ENCODE measurements around the gene OR6B3.

DNA sequence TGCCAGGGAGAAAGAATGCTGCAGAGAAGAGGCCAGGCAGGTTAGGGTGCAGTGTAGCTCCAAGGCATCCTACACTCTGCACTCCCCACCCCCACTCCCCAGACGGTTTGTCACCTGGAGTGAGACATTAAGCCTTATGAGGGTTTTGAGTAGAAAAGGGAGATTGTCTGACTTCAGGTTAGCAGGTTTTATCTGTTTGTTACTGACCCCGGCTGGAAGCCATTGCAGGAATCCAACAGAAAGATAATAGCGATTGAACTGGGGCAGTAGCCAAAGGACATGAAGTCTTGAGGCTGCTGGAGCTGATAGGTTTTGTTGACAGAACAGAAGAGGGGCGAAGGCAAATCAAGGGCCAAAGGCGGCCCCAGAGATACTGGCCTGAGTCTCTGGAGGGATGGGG is 36.0 kb upstream of the OR6B3 start:
- TF ChIP-seq, protein P1, sequence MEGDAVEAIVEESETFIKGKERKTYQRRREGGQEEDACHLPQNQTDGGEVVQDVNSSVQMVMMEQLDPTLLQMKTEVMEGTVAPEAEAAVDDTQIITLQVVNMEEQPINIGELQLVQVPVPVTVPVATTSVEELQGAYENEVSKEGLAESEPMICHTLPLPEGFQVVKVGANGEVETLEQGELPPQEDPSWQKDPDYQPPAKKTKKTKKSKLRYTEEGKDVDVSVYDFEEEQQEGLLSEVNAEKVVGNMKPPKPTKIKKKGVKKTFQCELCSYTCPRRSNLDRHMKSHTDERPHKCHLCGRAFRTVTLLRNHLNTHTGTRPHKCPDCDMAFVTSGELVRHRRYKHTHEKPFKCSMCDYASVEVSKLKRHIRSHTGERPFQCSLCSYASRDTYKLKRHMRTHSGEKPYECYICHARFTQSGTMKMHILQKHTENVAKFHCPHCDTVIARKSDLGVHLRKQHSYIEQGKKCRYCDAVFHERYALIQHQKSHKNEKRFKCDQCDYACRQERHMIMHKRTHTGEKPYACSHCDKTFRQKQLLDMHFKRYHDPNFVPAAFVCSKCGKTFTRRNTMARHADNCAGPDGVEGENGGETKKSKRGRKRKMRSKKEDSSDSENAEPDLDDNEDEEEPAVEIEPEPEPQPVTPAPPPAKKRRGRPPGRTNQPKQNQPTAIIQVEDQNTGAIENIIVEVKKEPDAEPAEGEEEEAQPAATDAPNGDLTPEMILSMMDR (conservative IDR thresholded peaks at IDR 0.05; ENCODE audit: low read length) = no peak
- TF ChIP-seq EZH2phosphoT487 (IDR thresholded peaks at IDR 0.05; ENCODE audit: borderline replicate concordance, low read depth, low read length) = no peak

All from OCI-LY7 (cell line).